ENCODE measurements around the gene TOR1AIP2.
"Not testable (repeated sequence)": the region's sequence is repeated elsewhere in the genome, so short reads cannot be mapped to it uniquely, and the experiment has no call there.

Gene TOR1AIP2

GRCh38 chr1:179807691-179808485 is 69.7 kb downstream of the TOR1AIP2 start:
- no peak for DNase-seq (ENCODE audit: low read depth in 3 of 3)

GRCh38 chr1:179807291-179807690 is 70.3 kb downstream of the TOR1AIP2 start:
- DNase-seq (ENCODE audit: low read depth in 3 of 3), result no peak

- DNase-seq (ENCODE audit: low read depth in 3 of 3), result no peak
Measured at GRCh38 chr1:179806333-179806732, 71.3 kb downstream of the TOR1AIP2 start.

- no peak for DNase-seq (ENCODE audit: low read depth in 3 of 3)
Measured at GRCh38 chr1:179805291-179806195, 72.1 kb downstream of the TOR1AIP2 start.

GRCh38 chr1:179804417-179804816 is 73.2 kb downstream of the TOR1AIP2 start:
- DNase-seq (ENCODE audit: low read depth in 3 of 3), result not testable (repeated sequence)

GRCh38 chr1:179803918-179804317 is 73.7 kb downstream of the TOR1AIP2 start:
- no peak for DNase-seq (ENCODE audit: low read depth in 3 of 3)

GRCh38 chr1:179803104-179803503 is 74.5 kb downstream of the TOR1AIP2 start:
- DNase-seq (ENCODE audit: low read depth in 3 of 3), result no peak

- no peak for DNase-seq (ENCODE audit: low read depth in 3 of 3)
Measured at GRCh38 chr1:179800481-179800880, 77.1 kb downstream of the TOR1AIP2 start.

- no peak for DNase-seq (ENCODE audit: low read depth in 3 of 3)
Measured at GRCh38 chr1:179798864-179799516, 78.6 kb downstream of the TOR1AIP2 start.

GRCh38 chr1:179798213-179798863 is 79.3 kb downstream of the TOR1AIP2 start:
- no peak for DNase-seq (ENCODE audit: low read depth in 3 of 3)

- no peak for DNase-seq (ENCODE audit: low read depth in 3 of 3)
Measured at GRCh38 chr1:179794669-179795068, 82.9 kb downstream of the TOR1AIP2 start.

GRCh38 chr1:179794146-179794545 is 83.5 kb downstream of the TOR1AIP2 start:
- DNase-seq (ENCODE audit: low read depth in 3 of 3), result no peak

- no peak for DNase-seq (ENCODE audit: low read depth in 3 of 3)
Measured at GRCh38 chr1:179793281-179793680, 84.3 kb downstream of the TOR1AIP2 start.
